T-helper 1 cell treated with Interleukin-12 subunit alpha and Interleukin-12 subunit beta and Interleukin-4 antibody, amounts not matched to agents 30 ng/mL and 1 ng/mL, for 36 hours (primary cell): ENCODE results near the gene LENG9. TPM values are rescaled to one million over a fixed set of nuclear protein-coding genes. Genes with fewer than 3 reads are reported as not detected.

Experiments
- total RNA-seq: library from RNA; stranded (reverse); gene quantifications from 2 replicates; pipeline ENCODE4 v1.2.3, GENCODE V29; 2022

The LENG9 gene
- total RNA-seq, 1 donor from 2014 or later = 7.1 TPM

Other genes starting within 250 kb of the LENG9 start
- 3.9 and 5.0 TPM in 2 replicates for gene LILRB3, start 240.8 kb downstream of the LENG9 start, total RNA-seq
- gene LILRA6, start 221.0 kb downstream of the LENG9 start, total RNA-seq = 0.63 and 1.1 TPM in 2 replicates
- not detected in 2 replicates for gene LILRB5, start 206.5 kb downstream of the LENG9 start, total RNA-seq
- gene LILRB2, start 182.7 kb downstream of the LENG9 start, total RNA-seq = not detected in 2 replicates
- not detected in 2 replicates for gene LILRA5, start 150.6 kb downstream of the LENG9 start, total RNA-seq
- gene LILRA4, start 124.6 kb downstream of the LENG9 start, total RNA-seq = not detected in 2 replicates
- gene LAIR1, start 98.8 kb downstream of the LENG9 start, total RNA-seq = 94.0 and 99.5 TPM in 2 replicates
- 2.2 and 2.4 TPM in 2 replicates for gene TTYH1, start 48.3 kb downstream of the LENG9 start, total RNA-seq
- gene LENG8, start 14.6 kb downstream of the LENG9 start, total RNA-seq = 199 and 214 TPM in 2 replicates
- not detected in 2 replicates for gene CDC42EP5, start 9.5 kb upstream of the LENG9 start, total RNA-seq
- 12.0 and 16.2 TPM in 2 replicates for gene LAIR2, start 39.1 kb upstream of the LENG9 start, total RNA-seq
- 0.15 TPM in 1 of 2 replicates, not detected in the other for gene LILRA2, start 110.0 kb upstream of the LENG9 start, total RNA-seq
- gene LILRA1, start 129.9 kb upstream of the LENG9 start, total RNA-seq = not detected in 2 replicates
- gene LILRB1, start 166.7 kb upstream of the LENG9 start, total RNA-seq = not detected in 2 replicates
- 0.22 TPM in 1 of 2 replicates, not detected in the other for gene LILRB4, start 199.2 kb upstream of the LENG9 start, total RNA-seq